Brain microvascular endothelial cell (primary cell): ENCODE results near the gene MECR.

ENCODE experiments used
- DNase-seq: peaks from one replicate; pipeline ENCODE4 v3.0.0-alpha.2; 2020
- H3K27ac ChIP-seq: fragments of 250-450 bp; sonication (Bioruptor Pico); 2 replicates; pipeline ENCODE4 v1.5.1; 2020; ENCODE audit warnings: mild to moderate bottlenecking, moderate library complexity
- H3K27me3 ChIP-seq: fragments of 250-450 bp; sonication (Bioruptor Pico); replicated peaks from 2 replicates; pipeline ENCODE4 v1.5.1; 2020; ENCODE audit warnings: mild to moderate bottlenecking
- H3K36me3 ChIP-seq: fragments of 250-450 bp; sonication (Bioruptor Pico); replicated peaks from 2 replicates; pipeline ENCODE4 v1.5.1; 2020; ENCODE audit warnings: mild to moderate bottlenecking
- H3K4me3 ChIP-seq: 2 replicates; pipeline ENCODE4 v1.5.1; 2011; ENCODE audit warnings: low read depth, mild to moderate bottlenecking, control low read depth, low read length, moderate library complexity
- CTCF ChIP-seq: IDR thresholded peaks from 2 replicates; pipeline ENCODE4 v1.5.1; 2011; ENCODE audit warnings: low read depth, mild to moderate bottlenecking, moderate library complexity, low read length, control low read depth, inconsistent platforms; ENCODE audit errors: missing control alignments
- in situ Hi-C: cut with HindIII; loops from 2 replicates; pipeline ENCODE4 v1.10.0; 2017; ENCODE audit warnings: low sequenced_read_pairs, low pct_ligation_motif_present

MECR gene

GRCh38 chr1:29167904-29168303, 62.8 kb downstream of the MECR start:
- Histone ChIP-seq H3K27ac (no peak overlapping the region), H3K4me3 (no peak overlapping the region), H3K36me3 (peaks cover 25% of the 10 kb centered on the region), H3K27me3 (no peaks in the 10 kb centered on the region)
- in situ Hi-C loops: no loop called here
- DNase-seq: no peak
- TF ChIP-seq CTCF: no peak

DNA sequence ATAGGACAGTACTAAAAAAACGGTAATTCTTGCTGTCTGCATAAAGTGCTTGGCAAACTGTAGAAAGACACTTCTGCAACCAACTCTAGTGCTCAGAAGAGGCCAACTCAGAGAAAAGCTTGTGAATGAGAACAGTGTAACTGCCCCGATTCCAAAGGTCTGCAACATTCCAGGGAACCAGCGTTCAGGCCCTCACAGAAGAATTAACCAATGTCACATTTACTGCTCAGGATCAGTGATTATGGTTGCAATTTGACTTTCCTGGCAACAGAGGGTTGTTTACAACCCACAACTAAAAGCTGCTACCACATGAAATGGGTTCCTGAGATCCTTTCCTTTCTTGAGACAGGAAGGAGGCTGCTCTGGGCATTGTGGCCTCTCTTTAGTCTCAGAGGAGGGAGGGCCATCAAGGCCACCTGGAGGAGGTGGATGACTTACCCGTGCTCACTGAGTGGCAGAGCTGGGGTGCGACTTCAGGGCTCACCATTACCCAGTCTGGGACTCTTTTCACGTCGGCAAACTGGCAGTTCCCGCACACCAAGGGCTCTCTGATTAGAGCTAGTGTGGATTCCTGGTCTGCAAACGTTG, 64.3 kb downstream of the MECR start:
- H3K36me3 ChIP-seq: peaks cover 24% of the 10 kb centered on the region
- TF ChIP-seq CTCF: no peak
- no peak overlapping the region for H3K4me3 ChIP-seq
- DNase-seq: no peak
- no peak overlapping the region for H3K27ac ChIP-seq
- no peaks in the 10 kb centered on the region for H3K27me3 ChIP-seq
- in situ Hi-C loops: no loop called here

- TF ChIP-seq CTCF: no peak
- no peaks in the 10 kb centered on the region for H3K27me3 ChIP-seq
- H3K27ac ChIP-seq: no peak overlapping the region
- in situ Hi-C loops: no loop called here
- DNase-seq: no peak
- H3K4me3 ChIP-seq: no peak overlapping the region
- H3K36me3 ChIP-seq: peaks cover 24% of the 10 kb centered on the region
Measured at GRCh38 chr1:29164588-29164987, 66.1 kb downstream of the MECR start.

DNA sequence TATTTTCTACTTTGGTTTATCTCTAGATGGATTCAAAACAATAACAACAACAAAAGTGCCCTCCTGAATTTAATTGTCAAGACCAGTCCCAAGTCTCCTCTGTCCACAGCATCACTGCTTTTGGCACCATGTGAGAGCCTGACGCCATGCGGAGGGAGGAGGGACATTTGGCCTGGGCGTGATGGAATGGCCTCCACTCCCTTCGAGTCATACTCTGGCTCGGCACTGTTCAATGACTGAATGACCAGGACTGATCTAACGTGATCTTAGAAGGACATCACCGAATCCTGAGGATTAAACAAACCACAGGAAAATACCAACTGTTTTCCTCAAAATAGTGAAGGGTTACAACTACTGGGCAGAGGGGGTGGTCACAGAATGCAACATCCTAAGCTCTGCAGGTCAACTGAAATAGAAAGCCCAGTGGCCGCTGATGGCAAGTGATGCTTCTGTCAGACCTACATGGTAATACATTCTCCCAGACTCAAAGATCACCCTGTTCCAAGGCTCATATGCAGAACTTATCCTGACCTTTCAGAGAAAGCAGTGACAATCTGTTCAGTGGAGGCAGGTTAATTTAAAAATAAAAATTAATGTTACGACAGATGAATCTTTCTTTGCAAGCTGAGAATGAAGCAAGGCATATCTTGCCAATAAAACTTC, 68.1 kb downstream of the MECR start:
- in situ Hi-C loops: no loop called here

DNA sequence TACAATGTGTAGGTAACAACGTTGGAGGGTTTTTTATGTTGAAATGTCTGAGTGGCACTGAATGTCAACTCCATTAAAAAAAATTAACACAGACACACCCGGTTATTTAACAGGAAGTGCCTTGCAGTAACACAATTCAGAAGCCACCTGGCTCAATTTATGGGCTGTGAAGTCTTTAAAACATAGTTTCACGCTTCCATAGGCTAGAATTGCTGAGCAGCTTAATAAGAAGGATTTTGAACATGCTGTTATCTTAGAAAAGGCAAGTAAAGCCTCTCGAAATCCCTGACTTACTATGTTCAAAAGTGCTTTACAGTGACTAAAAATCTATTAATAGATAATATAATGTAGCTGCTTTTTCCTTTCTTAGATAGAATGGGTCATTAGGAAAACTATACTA, 68.7 kb downstream of the MECR start:
- H3K36me3 ChIP-seq: peaks cover 37% of the 10 kb centered on the region
- no peak overlapping the region for H3K4me3 ChIP-seq
- H3K27me3 ChIP-seq: no peaks in the 10 kb centered on the region
- H3K27ac ChIP-seq: no peak overlapping the region
- DNase-seq: no peak
- in situ Hi-C loops: no loop called here
- no peak for TF ChIP-seq CTCF

More for the DNA sequence above, 68.1 kb downstream of the MECR start:
- peaks cover 33% of the 10 kb centered on the region for H3K36me3 ChIP-seq
- H3K4me3 ChIP-seq: no peak overlapping the region
- TF ChIP-seq CTCF: no peak
- H3K27me3 ChIP-seq: no peaks in the 10 kb centered on the region
- no peak for DNase-seq
- no peak overlapping the region for H3K27ac ChIP-seq

DNA sequence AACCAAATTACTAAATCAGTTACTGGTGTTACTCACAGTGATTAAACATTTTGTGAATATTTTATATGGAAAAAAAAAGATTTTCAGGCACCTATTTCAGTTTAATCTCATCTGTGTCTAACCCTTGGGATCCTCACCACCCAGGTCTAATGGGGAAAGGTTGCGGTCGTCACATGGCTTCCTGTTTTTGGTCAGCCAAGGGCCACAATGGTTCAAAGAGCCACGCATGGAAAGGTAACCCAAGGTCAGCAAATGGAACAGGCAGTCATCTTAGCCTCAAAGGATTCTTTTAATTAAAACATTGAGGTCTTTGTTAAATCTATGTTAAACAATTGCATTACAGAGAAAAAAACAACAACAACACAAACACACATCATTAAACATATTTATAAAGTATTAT, 71.0 kb downstream of the MECR start:
- in situ Hi-C loops: no loop called here
- no peaks in the 10 kb centered on the region for H3K27me3 ChIP-seq
- no peak for TF ChIP-seq CTCF
- H3K4me3 ChIP-seq: no peak overlapping the region
- no peak for DNase-seq
- H3K36me3 ChIP-seq: peaks cover 36% of the 10 kb centered on the region
- H3K27ac ChIP-seq: no peak overlapping the region
